Suprapubic skin (tissue), 4 donors: ENCODE data around the gene DPEP2. TPM values are rescaled to one million over a fixed set of nuclear protein-coding genes. Genes with fewer than 3 reads are reported as not detected.
A peak's percentile ranks its signal among the peaks of the same experiment; 100 is the strongest.
"Not testable (repeated sequence)": the region's sequence is repeated elsewhere in the genome, so short reads cannot be mapped to it uniquely, and the experiment has no call there.

Source experiments
- DNase-seq, 2 donors: peaks; one replicate each; pipeline ENCODE4 v3.0.0-alpha.2; 2019; ENCODE audit warnings: low spot score in 2 of 2
- H3K27ac ChIP-seq: fragments of 200-600 bp; sonication (generic); one replicate; pipeline ENCODE4 v1.5.1; 2019
- H3K27me3 ChIP-seq: fragments of 200-600 bp; sonication (generic); one replicate; pipeline ENCODE4 v1.5.1; 2019
- H3K36me3 ChIP-seq: fragments of 200-600 bp; sonication (generic); one replicate; pipeline ENCODE4 v1.5.1; 2019
- H3K4me1 ChIP-seq: fragments of 200-600 bp; sonication (generic); one replicate; pipeline ENCODE4 v1.5.1; 2019
- H3K4me3 ChIP-seq: fragments of 200-600 bp; sonication (generic); one replicate; pipeline ENCODE4 v1.5.1; 2019; ENCODE audit warnings: mild to moderate bottlenecking
- H3K9me3 ChIP-seq: fragments of 200-600 bp; sonication (generic); one replicate; pipeline ENCODE4 v1.5.1; 2019
- EP300 ChIP-seq: sonication (generic); formaldehyde crosslinking; IDR thresholded peaks from one replicate; pipeline ENCODE4 v1.6.1; 2017; ENCODE audit warnings: antibody characterized with exemption
- POLR2A ChIP-seq, 2 donors: fragments of 450-650 bp; IDR thresholded peaks; one replicate each; pipeline ENCODE4 v1.6.1; 2017; ENCODE audit warnings: antibody characterized with exemption in 2 of 2, mild to moderate bottlenecking in 2 of 2, moderate library complexity in 2 of 2
- POLR2AphosphoS5 ChIP-seq, 3 donors: sonication (generic); formaldehyde crosslinking; IDR thresholded peaks; one replicate each; pipeline ENCODE4 v1.6.1; 2017; ENCODE audit warnings: antibody characterized with exemption in 3 of 3
- WGBS: methylation state at CpG from one replicate; pipeline ENCODE4 v1.1.5; 2018; 5-methylcytosine and 5-hydroxymethylcytosine counted together
- total RNA-seq, 4 donors: library from RNA; depleted of rRNA; stranded (reverse); fragments of >200 nt; gene quantifications; one replicate each; pipeline ENCODE4 v1.1.0, GENCODE V29; 2016
- TF ChIP-seq, protein P1 (sequence below), 2 donors: fragments of 200-600 bp in 1 of 2; fragments of 450-650 bp in 1 of 2; sonication (generic) in 1 of 2; IDR thresholded peaks; one replicate each; pipeline ENCODE4 v1.5.1; 2016 to 2019; ENCODE audit warnings: antibody characterized with exemption in 2 of 2, mild to moderate bottlenecking in 1 of 2, moderate library complexity in 1 of 2

Gene DPEP2
- total RNA-seq, 4 donors from 2014 or later, result 0.56 TPM; not detected in 3

DNA sequence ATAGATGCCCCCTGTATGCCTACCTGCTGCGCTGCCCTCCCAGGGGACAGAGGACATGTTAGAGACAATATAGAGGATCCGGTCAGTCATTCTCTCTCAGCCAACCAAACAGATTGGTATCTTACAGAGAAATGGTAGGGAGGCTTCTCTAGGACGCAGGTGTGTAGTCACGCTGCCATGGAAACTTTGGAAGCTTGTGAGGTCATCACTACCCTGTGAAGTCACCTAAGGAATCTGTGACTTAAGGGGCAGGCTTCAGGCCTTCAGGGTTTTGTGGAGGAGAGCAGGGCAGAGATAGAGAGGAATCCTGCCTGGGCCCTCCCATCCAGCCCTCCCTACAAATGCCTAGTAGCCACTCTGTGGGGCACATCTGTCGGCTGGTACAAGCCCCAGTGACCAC, 16.4 kb upstream of the DPEP2 start, which contains the start of gene DPEP2NB:
DPEP2NB (minus strand) TSS at position 231 of the 400 bp plus-strand sequence; CDS start at position 90, 141 bp downstream.
- H3K4me3 ChIP-seq, result no peak within 1 kb of the TSS
- H3K9me3 ChIP-seq, result no peaks in the 10 kb centered on the region
- no peak within 1 kb of the TSS for H3K27ac ChIP-seq
- no peaks in the 10 kb centered on the region for H3K36me3 ChIP-seq
- no peak for DNase-seq
- H3K27me3 ChIP-seq, result no peaks in the 10 kb centered on the region
- 96% methylated on average over 5 of the region's 5 CpGs for WGBS
- no peak for TF ChIP-seq EP300
- TF ChIP-seq, protein P1, sequence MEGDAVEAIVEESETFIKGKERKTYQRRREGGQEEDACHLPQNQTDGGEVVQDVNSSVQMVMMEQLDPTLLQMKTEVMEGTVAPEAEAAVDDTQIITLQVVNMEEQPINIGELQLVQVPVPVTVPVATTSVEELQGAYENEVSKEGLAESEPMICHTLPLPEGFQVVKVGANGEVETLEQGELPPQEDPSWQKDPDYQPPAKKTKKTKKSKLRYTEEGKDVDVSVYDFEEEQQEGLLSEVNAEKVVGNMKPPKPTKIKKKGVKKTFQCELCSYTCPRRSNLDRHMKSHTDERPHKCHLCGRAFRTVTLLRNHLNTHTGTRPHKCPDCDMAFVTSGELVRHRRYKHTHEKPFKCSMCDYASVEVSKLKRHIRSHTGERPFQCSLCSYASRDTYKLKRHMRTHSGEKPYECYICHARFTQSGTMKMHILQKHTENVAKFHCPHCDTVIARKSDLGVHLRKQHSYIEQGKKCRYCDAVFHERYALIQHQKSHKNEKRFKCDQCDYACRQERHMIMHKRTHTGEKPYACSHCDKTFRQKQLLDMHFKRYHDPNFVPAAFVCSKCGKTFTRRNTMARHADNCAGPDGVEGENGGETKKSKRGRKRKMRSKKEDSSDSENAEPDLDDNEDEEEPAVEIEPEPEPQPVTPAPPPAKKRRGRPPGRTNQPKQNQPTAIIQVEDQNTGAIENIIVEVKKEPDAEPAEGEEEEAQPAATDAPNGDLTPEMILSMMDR (IDR thresholded peaks at IDR 0.05), result no peak
- TF ChIP-seq POLR2A (IDR thresholded peaks at IDR 0.05), result no peak
- TF ChIP-seq POLR2AphosphoS5 (IDR thresholded peaks at IDR 0.05), result no peak
- peaks cover 7% of the 10 kb centered on the region for H3K4me1 ChIP-seq

DNA sequence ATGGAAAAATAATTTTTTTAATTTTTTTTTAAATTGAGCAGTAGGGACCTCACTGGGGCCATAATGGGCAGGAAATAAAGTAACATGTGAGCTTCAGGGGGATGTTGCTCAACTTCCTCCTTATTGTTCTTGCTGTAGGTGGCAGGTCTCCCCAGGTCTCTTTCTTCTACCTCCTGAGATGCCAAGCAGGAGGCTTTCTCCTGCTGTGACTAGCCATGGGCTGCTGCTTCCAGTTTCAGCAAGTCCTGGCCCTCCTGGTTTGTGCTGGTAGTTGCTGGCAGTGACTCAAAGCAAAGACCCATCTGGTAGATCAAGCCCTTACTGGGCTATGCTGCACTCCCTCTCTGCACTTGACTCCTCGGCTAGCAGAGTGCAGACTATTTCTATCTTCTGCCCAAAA, 14.2 kb upstream of the DPEP2 start:
- Histone ChIP-seq H3K4me1 (peaks cover 7% of the 10 kb centered on the region), H3K4me3 (no peak overlapping the region), H3K9me3 (no peaks in the 10 kb centered on the region), H3K27ac (no peak overlapping the region), H3K36me3 (no peaks in the 10 kb centered on the region), H3K27me3 (no peaks in the 10 kb centered on the region)
- 25% methylated on average over 1 of the region's 1 CpG for WGBS
- DNase-seq, result no peak
- TF ChIP-seq EP300, result no peak
- TF ChIP-seq POLR2AphosphoS5 (IDR thresholded peaks at IDR 0.05), result no peak
- no peak for TF ChIP-seq POLR2A (IDR thresholded peaks at IDR 0.05)
- TF ChIP-seq, protein P1 (IDR thresholded peaks at IDR 0.05), result no peak

GRCh38 chr16:68009872-68010271, 10.6 kb upstream of the DPEP2 start:
- H3K4me1 ChIP-seq, result peaks cover 24% of the 10 kb centered on the region
- DNase-seq, H3K27ac ChIP-seq, H3K36me3 ChIP-seq, H3K27me3 ChIP-seq, H3K4me3 ChIP-seq, H3K9me3 ChIP-seq: not testable (repeated sequence)
- 85% methylated on average over 4 of the region's 4 CpGs for WGBS

DNA sequence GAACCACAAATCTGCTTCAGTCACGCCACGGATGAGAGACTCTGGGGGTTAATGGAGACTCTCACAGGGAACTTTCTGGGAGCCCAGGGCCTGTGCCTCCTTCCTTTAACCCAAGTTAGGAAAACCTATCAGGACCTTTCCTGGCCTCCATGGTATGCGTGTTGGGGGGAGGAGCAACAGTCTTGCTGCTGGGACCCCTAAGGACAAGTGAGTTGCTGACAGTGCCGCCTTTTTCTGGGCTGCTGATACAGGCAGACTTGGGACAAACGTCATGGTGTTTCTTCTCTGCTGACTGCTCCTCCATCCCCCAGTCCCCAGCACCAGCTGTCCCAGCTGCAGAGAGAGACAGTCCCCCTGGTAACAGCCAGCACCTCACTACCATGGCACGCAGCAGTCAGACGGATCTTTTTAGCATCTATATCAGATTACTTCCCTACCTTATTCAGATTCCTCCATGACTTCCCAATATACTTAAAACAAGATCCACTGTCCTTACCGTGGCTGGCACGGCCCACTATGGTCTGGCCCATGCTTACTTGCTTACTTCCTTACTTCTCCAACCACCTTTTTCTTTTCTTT, 10.0 kb upstream of the DPEP2 start:
- TF ChIP-seq POLR2A (IDR thresholded peaks at IDR 0.05), result no peak
- no peak for TF ChIP-seq EP300
- no peak for TF ChIP-seq POLR2AphosphoS5 (IDR thresholded peaks at IDR 0.05)
- TF ChIP-seq, protein P1 (IDR thresholded peaks at IDR 0.05), result no peak
- Histone ChIP-seq H3K4me3 (no peak overlapping the region), H3K36me3 (no peaks in the 10 kb centered on the region), H3K27me3 (no peaks in the 10 kb centered on the region), H3K9me3 (no peaks in the 10 kb centered on the region), H3K27ac (no peak overlapping the region), H3K4me1 (peaks cover 28% of the 10 kb centered on the region)
- 70% methylated on average over 9 of the region's 9 CpGs for WGBS
- DNase-seq, result no peak

- no peak for DNase-seq
- H3K27ac ChIP-seq, result peak overlapping the region; percentile 78
- H3K4me1 ChIP-seq, result peaks cover 22% of the 10 kb centered on the region
- no peak overlapping the region for H3K4me3 ChIP-seq
- no peaks in the 10 kb centered on the region for H3K27me3 ChIP-seq
- no peaks in the 10 kb centered on the region for H3K36me3 ChIP-seq
- WGBS, result 32% methylated on average over 6 of the region's 6 CpGs
- TF ChIP-seq EP300, result no peak
- TF ChIP-seq POLR2A (IDR thresholded peaks at IDR 0.05), result peak in 1 of 2 donors; percentile 4
- no peaks in the 10 kb centered on the region for H3K9me3 ChIP-seq
These were observed 6.6 kb upstream of the DPEP2 start for GRCh38 chr16:68005786-68006286.

- no peaks in the 10 kb centered on the region for H3K27me3 ChIP-seq
- peak overlapping the region; percentile 78 for H3K27ac ChIP-seq
- 83% methylated on average over 9 of the region's 9 CpGs for WGBS
- H3K4me1 ChIP-seq, result peaks cover 22% of the 10 kb centered on the region
- DNase-seq, result no peak
- TF ChIP-seq, protein P1 (IDR thresholded peaks at IDR 0.05), result no peak
- no peak for TF ChIP-seq POLR2AphosphoS5 (IDR thresholded peaks at IDR 0.05)
- TF ChIP-seq POLR2A (IDR thresholded peaks at IDR 0.05), result no peak
- TF ChIP-seq EP300, result no peak
- H3K36me3 ChIP-seq, result no peaks in the 10 kb centered on the region
- H3K4me3 ChIP-seq, result no peak overlapping the region
- no peaks in the 10 kb centered on the region for H3K9me3 ChIP-seq
These were observed 5.9 kb upstream of the DPEP2 start for GRCh38 chr16:68005211-68005610.
